ENCODE results near the gene CEP72.
"Not testable (repeated sequence)": the region's sequence is repeated elsewhere in the genome, so short reads cannot be mapped to it uniquely, and the experiment has no call there.

DNA sequence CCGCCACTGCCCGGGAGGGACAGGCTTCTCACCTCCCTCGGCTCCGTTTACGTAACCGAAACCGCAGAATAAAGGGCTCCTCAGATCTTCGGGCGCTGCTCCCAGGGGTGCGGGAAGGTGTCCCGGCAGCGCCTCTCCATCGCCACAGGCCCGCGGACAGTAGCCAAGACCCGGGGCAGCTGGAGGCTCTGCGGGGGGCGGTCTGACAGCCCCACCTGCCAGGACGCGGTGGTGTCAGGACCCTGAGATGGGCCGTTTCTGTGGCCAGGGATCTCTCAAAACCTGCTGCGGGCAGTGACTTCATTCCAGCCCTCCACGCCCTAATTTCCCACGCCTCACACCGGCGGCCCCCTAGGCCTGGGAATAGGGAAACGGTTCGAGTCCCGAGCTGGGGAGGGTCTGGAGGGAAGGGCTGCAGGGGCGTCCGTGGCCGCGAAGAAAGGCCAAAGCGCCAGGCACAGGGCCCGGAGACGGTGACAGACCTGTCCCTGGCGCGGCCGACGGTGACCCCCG is 80.4 kb downstream of the CEP72 start:
- TF ChIP-seq, protein P1, sequence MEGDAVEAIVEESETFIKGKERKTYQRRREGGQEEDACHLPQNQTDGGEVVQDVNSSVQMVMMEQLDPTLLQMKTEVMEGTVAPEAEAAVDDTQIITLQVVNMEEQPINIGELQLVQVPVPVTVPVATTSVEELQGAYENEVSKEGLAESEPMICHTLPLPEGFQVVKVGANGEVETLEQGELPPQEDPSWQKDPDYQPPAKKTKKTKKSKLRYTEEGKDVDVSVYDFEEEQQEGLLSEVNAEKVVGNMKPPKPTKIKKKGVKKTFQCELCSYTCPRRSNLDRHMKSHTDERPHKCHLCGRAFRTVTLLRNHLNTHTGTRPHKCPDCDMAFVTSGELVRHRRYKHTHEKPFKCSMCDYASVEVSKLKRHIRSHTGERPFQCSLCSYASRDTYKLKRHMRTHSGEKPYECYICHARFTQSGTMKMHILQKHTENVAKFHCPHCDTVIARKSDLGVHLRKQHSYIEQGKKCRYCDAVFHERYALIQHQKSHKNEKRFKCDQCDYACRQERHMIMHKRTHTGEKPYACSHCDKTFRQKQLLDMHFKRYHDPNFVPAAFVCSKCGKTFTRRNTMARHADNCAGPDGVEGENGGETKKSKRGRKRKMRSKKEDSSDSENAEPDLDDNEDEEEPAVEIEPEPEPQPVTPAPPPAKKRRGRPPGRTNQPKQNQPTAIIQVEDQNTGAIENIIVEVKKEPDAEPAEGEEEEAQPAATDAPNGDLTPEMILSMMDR (IDR thresholded peaks at IDR 0.05), result not testable (repeated sequence)
- not testable (repeated sequence) for TF ChIP-seq POLR2A (IDR thresholded peaks at IDR 0.05)
